HG03066 (cell line): ENCODE data around the gene FAM241B.
A peak's percentile ranks its signal among the peaks of the same experiment; 100 is the strongest.

ENCODE experiments used
- ATAC-seq: cut with Tn5 transposase; IDR thresholded peaks from one replicate; pipeline ENCODE4 v1.9.1; 2021; ENCODE audit warnings: low read depth; ENCODE audit not compliant: unreplicated experiment

FAM241B gene

DNA sequence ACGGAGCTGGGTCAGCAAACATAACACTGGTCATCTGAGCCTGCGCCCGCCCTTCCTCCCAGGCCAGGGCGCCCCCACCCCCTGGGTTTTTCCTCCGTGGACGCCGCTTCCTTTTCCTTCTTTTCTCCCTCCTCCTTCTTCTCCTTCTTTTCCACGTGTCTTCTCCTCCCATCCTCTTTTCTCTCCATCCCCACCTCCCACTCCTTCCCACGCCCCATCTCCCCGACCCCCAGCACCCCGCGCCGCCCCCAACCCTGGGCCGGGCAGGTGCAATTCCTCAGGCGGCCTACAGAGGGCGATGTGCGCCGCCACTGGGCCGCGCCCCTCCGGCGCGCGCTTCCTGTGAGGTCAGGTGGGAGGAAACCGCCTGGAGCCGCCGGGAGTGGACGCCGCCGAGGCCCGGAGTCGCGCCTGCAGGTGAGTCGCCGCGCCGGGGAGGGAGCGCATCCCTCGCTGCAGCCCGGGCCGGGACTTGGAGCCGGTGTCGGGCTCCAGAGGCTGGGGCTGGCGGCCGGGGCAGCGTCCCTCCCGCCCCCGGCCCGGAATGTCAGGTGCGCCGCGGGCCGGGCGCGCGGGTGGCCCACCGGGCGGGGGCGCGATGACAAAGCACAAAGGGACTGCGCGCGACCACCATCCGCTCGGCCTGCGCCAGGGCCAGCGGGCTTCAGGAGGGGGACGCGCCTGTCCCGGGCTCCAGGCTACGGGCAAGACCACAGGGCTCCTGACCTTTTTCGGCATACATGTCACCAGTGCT, at the start of gene FAM241B:
TSS of gene FAM241B (plus strand) at position 351 of the 754 bp plus-strand sequence. CDS start 1,497 bp downstream, outside the sequence.
- ATAC-seq = peak; percentile 54

DNA sequence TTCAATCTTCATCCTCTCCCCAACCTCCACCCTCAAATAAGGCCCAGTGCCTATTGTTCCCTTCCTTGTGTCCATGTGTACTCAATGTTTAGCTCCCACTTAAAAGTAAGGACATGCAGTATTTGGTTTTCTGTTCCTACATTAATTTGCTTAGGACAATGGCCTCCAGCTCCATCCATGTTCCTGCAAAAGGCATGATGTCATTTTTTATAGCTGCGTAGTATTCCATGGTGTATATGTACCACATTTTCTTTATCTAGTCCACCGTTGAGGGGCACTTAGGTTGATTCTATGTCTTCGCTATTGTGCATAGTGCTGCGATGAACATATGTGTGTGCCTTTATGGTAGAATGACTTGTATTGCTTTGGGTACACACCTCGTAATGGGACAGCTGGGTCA, 49.6 kb upstream of the FAM241B start:
- ATAC-seq = no peak

DNA sequence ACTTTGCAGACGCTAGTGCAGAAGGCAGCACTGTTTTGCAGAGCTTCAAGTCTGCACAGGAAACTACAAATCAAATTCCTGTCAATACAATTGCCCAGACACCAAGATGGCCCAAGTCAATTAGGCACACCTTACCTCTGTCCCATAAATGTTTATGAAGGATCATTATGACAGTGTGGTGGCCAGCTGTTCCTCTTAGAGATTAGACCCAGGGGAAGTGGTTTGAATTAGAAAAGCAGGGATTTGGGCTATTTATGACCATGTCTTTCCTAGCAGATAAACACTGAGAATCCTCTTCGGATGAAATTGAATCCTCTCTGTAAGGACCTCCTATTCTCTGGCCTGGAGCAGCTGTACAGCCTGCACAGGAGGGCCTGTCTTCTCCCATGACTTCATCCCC, 46.9 kb upstream of the FAM241B start:
- ATAC-seq = no peak

- no peak for ATAC-seq
Observed at GRCh38 chr10:69584624-69585023, 45.4 kb upstream of the FAM241B start.

GRCh38 chr10:69588358-69588757, 41.7 kb upstream of the FAM241B start:
- ATAC-seq = no peak

GRCh38 chr10:69600761-69601330, 29.2 kb upstream of the FAM241B start:
- ATAC-seq = no peak

GRCh38 chr10:69609077-69609476, 21.0 kb upstream of the FAM241B start:
- no peak for ATAC-seq

- ATAC-seq = no peak
Observed at GRCh38 chr10:69612760-69613159, 17.3 kb upstream of the FAM241B start.

- no peak for ATAC-seq
Observed at GRCh38 chr10:69614130-69614529, 15.9 kb upstream of the FAM241B start.

DNA sequence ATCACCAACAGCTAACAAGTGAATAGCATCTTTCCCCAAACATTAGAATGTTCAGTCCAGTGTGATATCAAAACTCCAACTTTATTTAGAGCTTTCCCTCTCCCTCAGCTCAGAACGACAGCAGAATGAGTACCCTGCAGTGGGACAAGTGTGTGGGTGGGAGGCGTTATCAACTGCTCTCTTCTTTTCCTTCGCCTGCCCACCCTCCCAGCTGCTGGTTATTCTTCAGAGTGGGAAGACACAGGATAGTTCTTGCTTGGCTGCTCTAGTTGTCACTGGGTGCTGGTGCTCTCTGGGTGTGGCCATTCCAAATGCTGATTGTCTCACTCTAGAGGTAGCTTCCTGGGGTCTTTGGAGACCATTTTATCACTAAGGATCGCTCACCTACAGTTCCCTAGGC, 13.7 kb upstream of the FAM241B start:
- ATAC-seq = no peak

- no peak for ATAC-seq
Observed at GRCh38 chr10:69618746-69619145, 11.3 kb upstream of the FAM241B start.

DNA sequence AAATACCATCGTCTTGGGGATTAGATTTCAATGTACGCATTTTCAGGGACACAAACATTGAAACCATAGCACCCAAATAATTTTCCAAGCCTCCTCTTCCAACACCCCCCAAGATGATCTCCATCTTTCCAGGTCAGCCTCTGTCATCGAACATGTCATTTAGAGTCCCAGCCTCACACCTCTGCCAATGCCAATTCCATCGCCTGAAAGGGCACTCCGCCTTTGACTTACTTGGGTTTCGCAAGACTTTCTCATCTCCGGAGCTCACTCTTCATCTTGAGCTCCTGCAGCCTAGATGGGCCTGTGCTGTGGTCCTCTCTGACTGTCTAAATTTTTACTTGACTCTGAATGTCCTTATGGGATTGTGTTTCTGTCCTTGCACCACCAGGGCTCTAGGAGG, 10.4 kb upstream of the FAM241B start:
- ATAC-seq = no peak

DNA sequence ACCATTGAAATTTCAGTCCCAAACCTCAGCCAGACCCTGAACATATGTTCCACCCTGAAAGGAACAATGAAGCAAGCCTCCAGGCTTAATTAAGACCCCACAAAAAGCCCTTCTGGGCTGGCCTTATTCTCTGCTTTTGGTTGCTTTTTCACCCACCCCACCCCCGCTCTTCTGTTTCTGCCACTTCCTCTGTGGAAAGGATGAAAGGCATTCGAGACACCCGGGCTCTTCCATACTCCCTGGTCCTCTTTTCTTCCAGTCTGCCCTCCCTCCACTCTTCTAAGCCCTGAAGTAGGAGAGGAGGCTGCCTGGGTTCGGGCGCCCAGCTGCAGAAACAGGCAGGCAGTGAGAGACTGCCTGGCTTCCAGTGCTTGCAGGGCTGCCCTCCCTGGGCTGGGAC, 9.4 kb upstream of the FAM241B start:
- ATAC-seq = no peak

- ATAC-seq = no peak
Observed at GRCh38 chr10:69624245-69624786, 5.7 kb upstream of the FAM241B start.

DNA sequence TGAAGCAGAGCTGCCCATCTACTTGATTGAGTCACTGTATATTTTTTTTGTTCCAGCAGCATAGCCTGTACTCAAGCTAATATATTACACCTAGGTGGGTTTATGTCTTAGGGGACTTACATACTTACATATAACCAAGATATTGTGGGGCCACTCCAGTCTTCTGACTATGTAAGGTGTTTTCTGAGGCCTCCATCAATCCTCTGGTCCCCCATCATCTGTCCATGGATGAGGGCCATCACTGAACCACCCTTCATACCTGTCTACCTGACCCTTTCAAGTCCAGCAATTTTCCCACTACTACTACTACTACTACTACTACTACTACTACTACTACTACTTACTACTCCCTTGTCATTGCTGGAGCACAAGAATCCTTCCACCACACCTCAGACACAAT, 3.2 kb upstream of the FAM241B start:
- ATAC-seq = no peak

DNA sequence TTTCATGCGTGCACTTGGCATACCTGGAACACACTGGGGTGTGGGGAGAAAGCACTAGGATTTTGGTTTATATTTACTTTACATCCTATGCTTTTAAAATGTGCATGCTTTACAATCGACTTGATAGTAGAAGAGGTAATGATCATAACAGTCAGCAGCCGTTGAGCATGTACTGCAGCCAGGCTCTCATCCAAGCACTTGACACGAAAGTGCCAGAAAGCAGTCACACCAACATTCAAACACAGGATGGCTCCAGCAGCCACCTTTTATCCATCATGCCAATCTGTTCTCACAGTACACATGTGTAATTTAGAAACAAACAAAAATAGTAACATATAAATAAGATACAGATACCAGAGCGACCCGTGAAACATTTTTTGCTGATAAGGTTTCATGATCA, 1.2 kb upstream of the FAM241B start:
- ATAC-seq = no peak

GRCh38 chr10:69629519-69629896, 539 bp upstream of the FAM241B start:
- no peak for ATAC-seq

DNA sequence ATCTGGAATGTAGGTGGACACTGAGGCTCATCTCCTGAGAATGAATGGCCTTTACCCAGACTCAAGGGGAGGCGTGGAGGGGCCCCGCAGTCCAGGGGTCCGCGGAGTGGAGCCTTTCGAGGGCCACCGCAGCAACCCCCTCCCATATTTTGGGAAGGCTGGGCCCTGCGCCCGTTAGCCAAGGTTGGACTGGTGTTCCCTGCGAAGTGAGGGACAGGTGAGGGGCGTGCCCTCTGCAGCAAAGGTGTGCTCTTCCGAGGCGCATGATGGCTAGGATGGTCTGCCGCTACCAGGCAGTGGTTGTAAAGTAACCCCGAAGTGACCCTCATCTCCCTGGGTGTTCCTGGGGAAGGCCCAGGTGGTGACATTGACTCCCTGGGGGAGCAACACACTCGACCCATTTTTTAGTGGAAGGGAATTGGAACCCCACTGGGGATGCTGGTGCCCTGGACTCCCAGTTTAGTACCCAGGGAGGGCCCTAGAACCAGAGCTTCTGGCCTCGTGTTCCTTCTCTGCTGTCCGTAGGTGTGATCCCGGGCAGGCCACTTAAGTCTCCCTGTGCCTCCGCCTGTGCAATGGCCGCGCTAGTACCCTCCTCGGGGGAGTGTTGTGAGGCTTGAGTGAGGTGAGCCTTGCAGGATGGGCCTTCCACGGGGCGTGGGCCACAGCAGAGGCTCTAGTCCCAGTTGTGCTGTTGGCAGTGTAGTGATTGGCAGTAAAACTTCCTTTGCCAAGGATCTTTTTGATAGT, 779 bp downstream of the FAM241B start:
- ATAC-seq = no peak

DNA sequence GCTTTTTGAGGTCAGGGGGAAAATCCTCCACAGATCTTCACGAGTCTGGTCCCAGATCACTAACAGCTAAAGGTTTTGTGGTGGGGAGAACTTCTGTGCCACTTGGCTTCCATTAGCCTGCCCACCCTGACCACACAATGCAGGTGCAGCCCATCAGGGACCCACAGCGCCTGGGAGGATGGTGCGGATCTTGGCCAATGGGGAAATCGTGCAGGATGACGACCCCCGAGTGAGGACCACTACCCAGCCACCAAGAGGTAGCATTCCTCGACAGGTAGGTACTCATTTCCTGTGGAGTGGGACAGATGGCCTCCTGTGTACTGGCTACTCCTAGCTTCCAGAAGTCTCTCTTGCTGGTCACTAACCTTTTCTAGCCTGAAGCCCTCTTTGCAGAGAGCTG, 1.5 kb downstream of the FAM241B start:
- no peak for ATAC-seq

DNA sequence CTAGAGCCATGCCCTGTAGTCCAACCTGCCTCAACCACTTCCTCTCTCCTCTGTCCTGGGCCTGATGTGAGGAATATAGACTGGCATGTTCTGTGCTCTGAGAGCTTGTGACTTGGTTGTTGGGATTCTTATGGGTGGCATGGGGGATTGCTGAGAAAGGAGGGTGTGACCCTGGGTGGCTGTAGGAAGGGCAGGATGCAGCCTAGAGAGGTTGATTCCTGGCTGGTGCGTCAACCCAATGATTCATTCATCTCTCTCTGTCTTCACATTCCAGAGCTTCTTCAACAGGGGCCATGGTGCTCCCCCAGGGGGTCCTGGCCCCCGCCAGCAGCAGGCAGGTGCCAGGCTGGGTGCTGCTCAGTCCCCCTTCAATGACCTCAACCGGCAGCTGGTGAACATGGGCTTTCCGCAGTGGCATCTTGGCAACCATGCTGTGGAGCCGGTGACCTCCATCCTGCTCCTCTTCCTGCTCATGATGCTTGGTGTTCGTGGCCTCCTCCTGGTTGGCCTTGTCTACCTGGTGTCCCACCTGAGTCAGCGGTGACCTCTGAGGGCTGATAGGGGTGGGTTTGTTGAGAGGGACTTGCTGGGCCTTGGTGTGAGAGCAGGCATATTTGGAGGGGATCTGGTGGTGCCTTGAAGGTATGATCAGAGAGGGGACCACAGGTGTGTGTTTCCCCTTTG, 2.6 kb downstream of the FAM241B start:
- ATAC-seq = no peak
